Measurements from ENCODE around the gene HOXA11.

Gene HOXA11

DNA sequence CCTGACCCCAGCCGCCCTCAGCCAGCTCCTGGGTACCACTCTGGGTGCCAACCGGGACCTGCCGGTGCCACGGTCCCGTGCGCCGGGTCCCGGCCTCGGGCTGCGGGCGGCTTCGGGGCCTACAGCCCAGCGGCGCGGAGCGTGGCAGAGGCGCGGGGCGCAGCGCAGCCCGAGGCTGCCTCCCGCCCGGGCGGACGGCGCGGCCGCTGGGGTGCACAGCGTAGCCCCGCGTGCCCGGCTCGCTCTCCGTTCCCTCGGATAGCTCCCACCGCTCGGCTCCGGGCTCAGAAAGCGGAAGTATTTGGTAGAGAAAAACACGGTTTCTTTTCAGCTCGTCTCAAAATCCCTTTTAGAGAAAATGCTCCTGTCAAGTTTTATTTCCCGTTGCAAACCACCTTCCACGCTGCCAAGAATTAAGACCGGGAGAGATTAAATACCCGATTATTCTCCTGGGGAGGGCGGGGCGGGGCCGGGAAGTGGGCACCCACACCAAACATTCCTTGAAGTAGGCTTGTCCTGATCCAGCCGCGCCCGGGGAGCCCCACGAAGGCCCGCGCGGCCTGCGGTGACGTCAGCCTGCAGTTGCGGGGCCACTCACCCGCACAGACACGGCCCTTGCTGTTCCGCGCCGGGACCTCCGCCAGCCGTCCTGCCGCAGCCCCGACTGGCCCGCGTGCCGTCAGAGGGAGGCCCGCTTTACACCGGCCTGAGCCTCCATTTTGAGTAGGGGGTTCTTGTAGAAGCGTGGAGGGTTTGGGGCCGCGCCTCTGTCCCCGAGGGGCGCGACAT lies 7.7 kb upstream of the HOXA11 start:
- no peak for DNase-seq (ENCODE audit: low read depth)

DNA sequence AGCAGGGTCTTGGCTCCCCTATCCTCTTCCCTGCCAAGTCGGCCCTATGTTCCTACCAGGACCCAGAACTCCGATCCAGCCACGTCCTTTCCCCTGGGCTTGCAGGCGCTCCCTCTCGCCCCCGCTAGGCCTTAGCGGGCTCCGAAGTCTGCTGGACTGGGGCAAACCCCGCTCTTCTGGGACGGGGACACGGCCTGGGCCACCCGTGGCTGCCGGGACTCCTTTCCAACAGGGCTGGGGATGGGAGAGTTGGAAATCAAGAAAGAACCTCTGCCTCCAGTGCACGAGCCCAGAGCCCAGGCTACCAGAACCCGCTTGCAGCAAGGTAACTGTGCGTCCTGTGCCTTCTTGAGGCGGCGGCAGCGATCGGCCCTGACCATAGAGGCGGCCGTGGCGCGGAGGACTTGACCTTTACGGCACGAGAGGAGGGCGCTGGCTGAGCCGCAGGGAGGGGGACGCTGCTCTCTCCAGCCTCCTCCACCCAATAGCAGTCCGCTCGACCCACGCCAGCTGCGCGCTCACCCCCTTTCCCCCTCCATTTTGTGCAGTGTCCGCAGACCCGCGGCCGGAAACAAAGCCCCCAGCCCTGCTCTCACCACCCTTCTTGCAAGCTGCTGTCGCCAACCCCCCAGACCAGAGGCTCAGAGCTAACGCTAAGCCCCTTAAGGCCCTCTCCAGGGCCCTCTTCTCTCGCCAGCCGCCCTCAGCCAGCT lies 7.0 kb upstream of the HOXA11 start:
- DNase-seq (ENCODE audit: low read depth): no peak

DNA sequence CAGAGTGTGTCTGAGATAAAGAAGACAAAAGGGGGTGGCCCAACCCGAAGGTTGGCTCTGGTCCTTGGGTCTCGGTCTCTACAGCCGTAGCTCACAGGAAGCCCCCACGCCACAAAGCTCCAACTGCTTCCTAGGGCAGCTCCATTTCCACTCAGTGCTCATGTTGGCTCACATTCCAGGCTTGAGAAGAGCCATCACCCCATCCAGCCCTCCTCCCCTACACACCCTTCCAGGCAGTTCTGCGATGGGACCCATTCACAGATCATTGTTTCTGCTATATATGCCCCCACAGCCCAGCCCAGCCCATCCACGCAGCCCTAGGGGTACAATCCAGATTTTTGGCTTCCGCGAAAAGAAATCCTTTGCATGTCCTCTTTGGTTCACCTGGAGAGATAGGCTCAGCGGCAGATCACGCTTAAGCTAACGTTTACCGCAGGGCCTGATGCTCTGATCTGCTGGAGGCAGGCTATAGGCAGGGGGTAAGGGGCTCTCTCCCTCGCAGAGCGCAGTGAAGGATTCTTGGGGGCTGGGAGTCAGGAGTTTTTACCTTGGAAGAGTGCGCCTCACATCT lies 6.2 kb upstream of the HOXA11 start:
- no peak for DNase-seq (ENCODE audit: low read depth)

DNA sequence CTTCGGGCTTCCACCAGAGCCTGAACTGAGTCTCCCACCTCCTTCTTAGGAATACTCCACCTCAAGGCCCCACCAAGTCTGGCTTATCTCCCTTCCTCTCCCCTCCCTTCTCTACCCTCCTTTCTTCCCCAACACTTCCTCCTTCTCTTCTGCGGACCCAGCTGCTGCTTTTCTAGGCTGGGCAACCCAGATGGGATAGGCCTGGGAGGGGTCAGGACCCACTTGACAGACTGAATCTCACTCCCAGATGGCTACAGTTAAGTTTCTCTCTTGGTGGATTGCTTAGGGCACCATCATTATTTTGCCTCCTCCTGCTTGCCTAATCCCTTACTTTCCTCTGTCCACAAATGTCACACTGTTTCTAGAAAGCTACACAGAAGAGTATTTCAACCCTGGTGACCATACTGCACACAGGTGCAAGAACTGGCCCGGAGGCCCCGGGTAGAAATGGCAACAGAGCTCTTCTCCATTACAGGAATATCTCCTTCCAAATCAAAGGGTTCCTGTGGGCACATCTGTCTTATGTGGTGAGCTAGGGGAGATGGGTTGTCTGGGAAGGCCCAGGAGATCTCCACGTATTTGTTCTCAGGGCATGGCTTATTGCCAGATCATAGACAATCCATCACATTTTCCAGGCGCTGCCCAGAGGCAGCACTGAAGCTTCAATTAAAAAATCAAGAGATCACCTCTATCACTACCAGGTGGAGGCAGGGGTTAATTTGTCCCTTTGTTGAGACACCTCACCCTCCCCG lies 5.1 kb upstream of the HOXA11 start:
- no peak for DNase-seq (ENCODE audit: low read depth)

- no peak for DNase-seq (ENCODE audit: low read depth)
Observed at GRCh38 chr7:27189295-27189996, 4.4 kb upstream of the HOXA11 start.

DNA sequence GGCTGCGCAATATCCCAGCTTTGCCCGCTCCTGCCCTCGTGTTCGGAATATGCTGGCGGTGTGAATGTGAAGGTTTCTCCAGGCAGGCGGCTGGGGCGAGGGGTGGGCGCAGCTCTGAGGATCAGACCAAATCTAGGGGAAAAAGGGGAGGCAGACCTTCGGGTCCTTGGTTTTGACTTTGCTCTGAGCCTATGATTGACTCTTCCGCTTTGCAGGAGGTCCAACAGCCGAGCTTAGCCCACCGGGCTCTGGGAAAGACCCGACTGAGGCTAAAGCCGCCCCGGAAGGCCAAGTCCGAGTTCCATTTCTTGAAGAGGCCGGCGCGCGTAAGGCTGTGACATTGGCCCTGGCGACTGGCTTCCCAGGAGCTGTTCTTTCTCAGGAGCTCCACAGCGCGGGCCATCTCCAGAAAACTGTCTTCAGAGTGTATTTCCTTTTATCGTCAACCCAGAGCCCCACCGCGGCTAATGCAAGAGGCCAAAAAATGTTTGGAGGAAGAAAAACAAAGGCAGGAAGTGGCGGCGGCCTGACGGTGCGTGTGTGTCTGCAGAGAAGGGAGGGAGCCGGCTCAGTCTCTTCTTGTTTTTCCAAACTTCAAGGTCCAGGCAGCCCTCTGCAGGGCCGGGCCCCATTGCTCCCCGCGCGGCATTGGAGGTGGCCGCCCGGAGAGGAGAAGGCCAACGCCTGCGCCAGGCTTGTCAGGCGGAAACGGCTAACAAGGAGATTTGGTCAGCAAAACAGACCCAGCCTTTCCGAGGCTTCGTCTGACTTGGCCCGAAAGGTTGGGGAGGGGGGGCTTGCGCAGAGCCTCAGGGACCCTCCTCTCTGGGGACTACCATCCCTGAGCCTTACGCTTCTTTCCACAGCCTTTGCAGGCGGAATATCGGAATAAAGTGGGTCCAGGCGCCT lies 3.6 kb upstream of the HOXA11 start:
- no peak for DNase-seq (ENCODE audit: low read depth)

- DNase-seq (ENCODE audit: low read depth): no peak
Observed at GRCh38 chr7:27187475-27188385, 2.7 kb upstream of the HOXA11 start.

GRCh38 chr7:27186668-27187474 lies 1.8 kb upstream of the HOXA11 start:
- DNase-seq (ENCODE audit: low read depth): no peak

DNA sequence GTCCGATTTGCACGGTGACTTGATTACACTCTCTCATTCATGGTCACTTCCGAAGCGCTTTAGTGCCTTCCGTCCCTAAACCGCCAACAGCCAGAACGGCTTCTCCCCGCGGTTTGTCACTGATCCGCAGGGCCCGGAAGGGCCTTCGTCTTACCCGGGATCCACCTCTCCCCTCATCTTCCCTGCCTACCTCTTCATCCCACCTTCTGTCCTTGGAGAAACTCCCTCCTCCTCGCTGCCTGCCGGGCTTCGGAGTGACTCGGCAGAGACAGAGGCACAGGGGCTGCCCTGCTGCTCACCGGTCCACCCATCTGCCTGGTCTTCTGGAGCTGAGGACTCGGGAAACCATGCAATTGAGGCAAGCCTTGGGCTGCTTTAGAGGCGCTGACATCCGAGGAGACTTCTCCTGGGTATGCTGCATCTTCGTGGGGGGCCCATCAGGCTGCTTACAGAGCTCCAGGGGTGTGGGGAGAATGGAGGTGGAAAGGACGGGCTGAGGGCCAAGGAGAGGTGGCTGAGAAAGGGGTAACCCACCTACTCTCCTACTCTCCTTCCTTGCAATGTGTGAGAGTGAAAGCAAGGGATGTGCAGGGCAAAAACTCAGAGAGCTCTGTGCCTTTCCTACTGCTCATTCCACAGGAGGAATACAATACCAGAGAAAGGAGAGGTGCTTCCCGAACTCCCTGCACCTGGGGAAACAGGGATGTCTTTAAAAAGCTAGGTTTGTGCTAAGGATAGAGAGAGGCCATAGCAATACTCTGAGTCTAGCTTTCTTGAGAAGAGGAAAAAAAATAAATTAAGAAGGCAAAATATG lies 1.0 kb upstream of the HOXA11 start:
- DNase-seq (ENCODE audit: low read depth): no peak

DNA sequence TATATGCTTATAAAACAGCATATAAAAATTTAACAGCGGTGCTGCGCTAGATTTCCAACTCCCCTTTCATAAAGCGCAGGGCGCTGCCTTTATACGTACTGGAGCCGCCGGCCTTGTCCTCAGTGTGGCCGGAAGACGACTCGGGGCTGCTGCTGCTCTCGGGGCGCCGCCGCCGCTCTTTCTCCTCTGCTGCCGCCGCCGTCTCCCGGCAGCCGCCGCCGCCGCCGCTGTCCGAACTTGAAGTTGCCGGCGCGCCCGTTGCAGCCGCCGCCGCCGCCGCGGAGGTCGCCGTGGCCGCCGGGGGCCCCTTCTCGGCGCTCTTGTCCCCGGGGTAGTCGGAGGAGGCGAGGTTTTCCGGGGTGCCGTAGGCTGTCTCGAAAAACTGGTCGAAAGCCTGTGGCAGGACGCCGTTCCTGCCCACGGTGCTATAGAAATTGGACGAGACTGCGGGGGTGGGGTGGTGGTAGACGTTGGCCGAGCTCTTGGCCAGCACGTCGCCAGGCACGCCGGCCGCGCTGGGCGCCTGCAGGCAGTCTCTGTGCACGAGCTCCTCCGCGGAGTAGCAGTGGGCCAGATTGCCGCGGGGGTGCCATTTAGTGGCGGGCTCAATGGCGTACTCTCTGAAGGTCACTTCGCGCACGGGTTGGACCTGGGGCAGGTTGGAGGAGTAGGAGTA lies 557 bp downstream of the HOXA11 start:
- DNase-seq (ENCODE audit: low read depth): no peak

DNA sequence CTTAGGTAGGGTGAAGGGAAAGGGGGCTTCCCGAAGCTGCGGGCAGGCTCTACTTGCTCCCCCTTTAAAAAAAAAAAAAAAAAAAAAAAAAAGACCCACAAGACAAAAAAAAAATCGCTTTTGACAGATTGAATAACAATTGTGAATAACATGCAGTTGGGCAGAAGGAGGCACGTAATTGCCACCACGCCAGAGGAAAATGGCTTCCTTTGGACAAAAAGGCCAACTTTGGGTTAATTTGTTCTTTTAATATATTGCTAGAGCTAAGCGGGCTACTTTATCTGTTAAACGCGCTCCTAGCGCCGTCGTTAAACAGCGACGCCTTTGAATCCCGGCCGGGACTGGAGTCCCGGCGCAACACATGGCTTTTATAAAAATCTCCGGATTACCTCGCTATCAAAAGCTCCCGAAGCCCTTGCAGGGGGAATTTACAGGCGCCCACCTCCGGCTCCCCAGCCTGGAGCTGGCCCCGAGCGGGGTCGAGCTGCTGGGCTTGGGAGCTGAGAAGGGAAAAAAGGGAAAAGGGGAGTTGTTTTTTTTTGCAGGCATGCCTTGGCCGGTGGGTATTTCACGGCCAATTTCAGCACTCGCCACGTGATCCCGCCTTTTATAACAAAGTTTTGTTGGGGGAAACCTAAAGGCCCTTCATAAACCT lies 1.2 kb downstream of the HOXA11 start:
- no peak for DNase-seq (ENCODE audit: low read depth)

- no peak for DNase-seq (ENCODE audit: low read depth)
Observed at GRCh38 chr7:27182861-27183681, 2.0 kb downstream of the HOXA11 start.

DNA sequence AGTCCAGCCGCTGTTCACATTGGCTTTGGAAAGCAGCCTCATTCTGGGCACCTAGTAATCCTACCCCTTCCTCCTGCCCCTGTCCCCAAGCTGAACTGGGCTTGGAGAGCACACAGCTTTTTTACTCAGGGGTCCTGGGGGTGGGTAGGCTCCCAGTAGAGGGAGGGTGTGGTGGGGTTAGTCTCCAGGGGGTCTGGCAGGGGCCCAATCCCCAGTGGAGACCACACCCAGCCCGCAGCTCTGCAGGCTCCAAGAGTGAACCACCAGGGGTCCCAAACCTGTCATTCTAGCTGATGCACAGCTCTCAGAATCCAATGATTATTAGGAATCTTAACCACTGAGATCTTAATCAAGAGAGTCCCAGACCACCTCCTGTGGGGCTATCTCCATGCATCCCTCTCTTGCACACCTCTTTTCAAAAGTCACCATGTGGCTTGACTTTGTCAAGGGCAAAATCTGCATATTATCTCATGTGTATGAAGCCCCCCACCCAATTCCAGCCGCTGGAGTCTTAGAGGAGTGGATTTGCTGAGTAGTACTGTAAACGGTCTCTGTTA lies 2.7 kb downstream of the HOXA11 start:
- DNase-seq (ENCODE audit: low read depth): no peak

DNA sequence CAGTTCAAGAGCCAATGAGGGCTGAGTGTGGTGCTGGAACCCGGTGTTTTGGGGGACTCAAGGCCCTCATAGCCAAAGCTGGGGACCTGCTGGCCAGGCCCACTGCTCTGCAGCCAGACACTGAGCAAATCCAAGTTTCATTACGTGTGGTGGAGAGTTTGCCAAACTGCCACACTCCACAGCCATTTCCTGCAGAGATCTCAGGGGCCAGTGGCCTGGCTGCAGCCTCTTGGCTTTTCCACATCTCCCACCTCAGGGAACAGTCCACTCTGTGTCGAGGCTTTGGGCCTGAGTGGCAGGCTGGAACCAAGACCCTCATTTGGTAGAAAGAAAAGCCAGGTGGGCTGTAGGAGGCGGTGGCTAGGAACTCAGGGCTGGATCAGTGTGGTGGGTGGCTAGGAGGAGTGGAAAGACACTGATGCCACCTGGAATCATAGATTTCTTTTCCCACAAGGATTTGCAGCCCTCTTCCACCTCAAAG lies 3.2 kb downstream of the HOXA11 start:
- DNase-seq (ENCODE audit: low read depth): no peak

All from amniotic epithelial cell (primary cell).